HL-60 (cell line): ENCODE data around the gene CD247.

ENCODE experiments used
- GABPA ChIP-seq: IDR thresholded peaks from 2 replicates; pipeline ENCODE4 v1.6.1; 2012; ENCODE audit warnings: low read depth
- POLR2AphosphoS5 ChIP-seq: IDR thresholded peaks from 2 replicates; pipeline ENCODE4 v1.6.1; 2012; ENCODE audit warnings: low read depth
- TF ChIP-seq, protein P1 (sequence below): IDR thresholded peaks from 2 replicates; pipeline ENCODE4 v1.6.1; 2012; ENCODE audit warnings: low read depth; ENCODE audit not compliant: insufficient replicate concordance
- TF ChIP-seq, protein P2 (sequence below): IDR thresholded peaks from one replicate; pipeline ENCODE4 v1.5.1; 2011; ENCODE audit warnings: low read length, control low read depth, inconsistent platforms; ENCODE audit not compliant: insufficient read depth

DNA sequence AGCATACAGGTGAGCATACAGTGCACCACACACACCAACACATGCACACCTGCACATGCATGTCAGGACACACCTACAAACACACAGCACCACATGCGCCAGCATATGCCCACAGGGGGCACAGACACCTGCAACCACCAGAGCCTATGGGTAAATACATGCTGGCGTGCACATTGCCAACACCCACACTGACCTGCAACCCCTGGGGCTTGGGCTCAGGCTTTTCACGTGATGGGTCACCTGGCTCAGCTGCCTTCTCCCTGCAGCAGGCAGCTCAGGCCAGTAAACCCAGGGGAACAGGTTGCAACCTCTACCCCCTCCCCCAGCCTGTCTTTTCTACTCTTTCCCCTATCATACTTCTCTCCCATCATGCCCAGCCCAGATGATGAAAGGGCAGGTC is 8.1 kb downstream of the CD247 start:
- TF ChIP-seq, protein P1, sequence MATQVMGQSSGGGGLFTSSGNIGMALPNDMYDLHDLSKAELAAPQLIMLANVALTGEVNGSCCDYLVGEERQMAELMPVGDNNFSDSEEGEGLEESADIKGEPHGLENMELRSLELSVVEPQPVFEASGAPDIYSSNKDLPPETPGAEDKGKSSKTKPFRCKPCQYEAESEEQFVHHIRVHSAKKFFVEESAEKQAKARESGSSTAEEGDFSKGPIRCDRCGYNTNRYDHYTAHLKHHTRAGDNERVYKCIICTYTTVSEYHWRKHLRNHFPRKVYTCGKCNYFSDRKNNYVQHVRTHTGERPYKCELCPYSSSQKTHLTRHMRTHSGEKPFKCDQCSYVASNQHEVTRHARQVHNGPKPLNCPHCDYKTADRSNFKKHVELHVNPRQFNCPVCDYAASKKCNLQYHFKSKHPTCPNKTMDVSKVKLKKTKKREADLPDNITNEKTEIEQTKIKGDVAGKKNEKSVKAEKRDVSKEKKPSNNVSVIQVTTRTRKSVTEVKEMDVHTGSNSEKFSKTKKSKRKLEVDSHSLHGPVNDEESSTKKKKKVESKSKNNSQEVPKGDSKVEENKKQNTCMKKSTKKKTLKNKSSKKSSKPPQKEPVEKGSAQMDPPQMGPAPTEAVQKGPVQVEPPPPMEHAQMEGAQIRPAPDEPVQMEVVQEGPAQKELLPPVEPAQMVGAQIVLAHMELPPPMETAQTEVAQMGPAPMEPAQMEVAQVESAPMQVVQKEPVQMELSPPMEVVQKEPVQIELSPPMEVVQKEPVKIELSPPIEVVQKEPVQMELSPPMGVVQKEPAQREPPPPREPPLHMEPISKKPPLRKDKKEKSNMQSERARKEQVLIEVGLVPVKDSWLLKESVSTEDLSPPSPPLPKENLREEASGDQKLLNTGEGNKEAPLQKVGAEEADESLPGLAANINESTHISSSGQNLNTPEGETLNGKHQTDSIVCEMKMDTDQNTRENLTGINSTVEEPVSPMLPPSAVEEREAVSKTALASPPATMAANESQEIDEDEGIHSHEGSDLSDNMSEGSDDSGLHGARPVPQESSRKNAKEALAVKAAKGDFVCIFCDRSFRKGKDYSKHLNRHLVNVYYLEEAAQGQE, result no peak
- TF ChIP-seq POLR2AphosphoS5 (no peak), GABPA (no peak)
- TF ChIP-seq, protein P2, sequence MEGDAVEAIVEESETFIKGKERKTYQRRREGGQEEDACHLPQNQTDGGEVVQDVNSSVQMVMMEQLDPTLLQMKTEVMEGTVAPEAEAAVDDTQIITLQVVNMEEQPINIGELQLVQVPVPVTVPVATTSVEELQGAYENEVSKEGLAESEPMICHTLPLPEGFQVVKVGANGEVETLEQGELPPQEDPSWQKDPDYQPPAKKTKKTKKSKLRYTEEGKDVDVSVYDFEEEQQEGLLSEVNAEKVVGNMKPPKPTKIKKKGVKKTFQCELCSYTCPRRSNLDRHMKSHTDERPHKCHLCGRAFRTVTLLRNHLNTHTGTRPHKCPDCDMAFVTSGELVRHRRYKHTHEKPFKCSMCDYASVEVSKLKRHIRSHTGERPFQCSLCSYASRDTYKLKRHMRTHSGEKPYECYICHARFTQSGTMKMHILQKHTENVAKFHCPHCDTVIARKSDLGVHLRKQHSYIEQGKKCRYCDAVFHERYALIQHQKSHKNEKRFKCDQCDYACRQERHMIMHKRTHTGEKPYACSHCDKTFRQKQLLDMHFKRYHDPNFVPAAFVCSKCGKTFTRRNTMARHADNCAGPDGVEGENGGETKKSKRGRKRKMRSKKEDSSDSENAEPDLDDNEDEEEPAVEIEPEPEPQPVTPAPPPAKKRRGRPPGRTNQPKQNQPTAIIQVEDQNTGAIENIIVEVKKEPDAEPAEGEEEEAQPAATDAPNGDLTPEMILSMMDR, result no peak
